Epithelial cell of esophagus (primary cell): Measurements from ENCODE around the gene SLC22A23.

Experiments used
- DNase-seq: peaks from one replicate; pipeline ENCODE4 v3.0.0; 2010; ENCODE audit warnings: low read depth
- H3K4me3 ChIP-seq: 2 replicates; pipeline ENCODE4 v1.5.1; 2011; ENCODE audit warnings: mild to moderate bottlenecking, low read length, control low read depth
- TF ChIP-seq, protein P1 (sequence below): IDR thresholded peaks from 2 replicates; pipeline ENCODE4 v1.5.1; 2011; ENCODE audit warnings: low read depth, mild to moderate bottlenecking, low read length, control low read depth, inconsistent platforms; ENCODE audit not compliant: insufficient read depth; ENCODE audit errors: missing control alignments

SLC22A23 gene

DNA sequence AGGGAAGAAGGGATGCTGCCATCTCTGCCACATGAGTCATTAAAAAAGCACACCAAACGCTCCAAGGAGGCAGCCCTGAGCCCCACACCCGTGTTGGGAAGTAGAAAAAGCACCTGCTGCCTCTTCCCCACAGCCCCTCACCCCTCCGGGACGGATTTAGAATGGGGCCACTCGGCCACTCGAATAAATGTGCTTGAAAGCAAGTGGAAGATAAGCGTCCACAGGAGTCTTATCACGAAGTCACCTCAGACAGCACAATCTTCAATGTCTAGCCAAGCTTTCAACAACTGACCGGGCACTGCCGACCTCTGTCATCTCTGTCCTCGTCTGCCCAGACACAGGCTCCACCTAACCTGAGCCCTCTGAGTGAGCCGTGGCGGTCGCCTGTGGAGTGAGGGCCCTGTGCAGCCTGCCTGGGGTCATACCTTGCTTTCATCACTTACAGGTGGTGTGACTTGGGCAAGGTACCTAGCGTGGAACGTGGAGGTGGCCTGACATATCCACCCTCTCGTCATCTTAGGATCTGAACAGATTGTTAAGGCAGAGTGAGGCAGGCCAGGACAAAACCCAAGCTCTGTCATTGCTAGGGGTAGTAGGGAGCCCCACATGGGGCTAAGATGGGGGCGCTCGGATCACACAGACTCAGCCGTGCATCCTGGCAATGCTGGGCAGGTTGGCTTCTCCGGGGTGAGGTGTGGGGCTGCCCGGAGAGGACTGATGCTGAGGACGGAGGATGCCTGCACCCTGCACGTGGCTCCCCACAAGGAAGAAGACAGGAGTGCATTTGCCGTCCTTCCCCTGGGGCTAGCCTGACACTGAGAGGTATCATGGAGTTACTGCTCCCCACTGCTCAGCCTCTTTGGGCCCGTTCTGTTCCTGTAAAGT, 163.3 kb downstream of the SLC22A23 start:
- DNase-seq, result no peak
- TF ChIP-seq, protein P1, sequence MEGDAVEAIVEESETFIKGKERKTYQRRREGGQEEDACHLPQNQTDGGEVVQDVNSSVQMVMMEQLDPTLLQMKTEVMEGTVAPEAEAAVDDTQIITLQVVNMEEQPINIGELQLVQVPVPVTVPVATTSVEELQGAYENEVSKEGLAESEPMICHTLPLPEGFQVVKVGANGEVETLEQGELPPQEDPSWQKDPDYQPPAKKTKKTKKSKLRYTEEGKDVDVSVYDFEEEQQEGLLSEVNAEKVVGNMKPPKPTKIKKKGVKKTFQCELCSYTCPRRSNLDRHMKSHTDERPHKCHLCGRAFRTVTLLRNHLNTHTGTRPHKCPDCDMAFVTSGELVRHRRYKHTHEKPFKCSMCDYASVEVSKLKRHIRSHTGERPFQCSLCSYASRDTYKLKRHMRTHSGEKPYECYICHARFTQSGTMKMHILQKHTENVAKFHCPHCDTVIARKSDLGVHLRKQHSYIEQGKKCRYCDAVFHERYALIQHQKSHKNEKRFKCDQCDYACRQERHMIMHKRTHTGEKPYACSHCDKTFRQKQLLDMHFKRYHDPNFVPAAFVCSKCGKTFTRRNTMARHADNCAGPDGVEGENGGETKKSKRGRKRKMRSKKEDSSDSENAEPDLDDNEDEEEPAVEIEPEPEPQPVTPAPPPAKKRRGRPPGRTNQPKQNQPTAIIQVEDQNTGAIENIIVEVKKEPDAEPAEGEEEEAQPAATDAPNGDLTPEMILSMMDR, result no peak
- H3K4me3 ChIP-seq, result no peak overlapping the region

DNA sequence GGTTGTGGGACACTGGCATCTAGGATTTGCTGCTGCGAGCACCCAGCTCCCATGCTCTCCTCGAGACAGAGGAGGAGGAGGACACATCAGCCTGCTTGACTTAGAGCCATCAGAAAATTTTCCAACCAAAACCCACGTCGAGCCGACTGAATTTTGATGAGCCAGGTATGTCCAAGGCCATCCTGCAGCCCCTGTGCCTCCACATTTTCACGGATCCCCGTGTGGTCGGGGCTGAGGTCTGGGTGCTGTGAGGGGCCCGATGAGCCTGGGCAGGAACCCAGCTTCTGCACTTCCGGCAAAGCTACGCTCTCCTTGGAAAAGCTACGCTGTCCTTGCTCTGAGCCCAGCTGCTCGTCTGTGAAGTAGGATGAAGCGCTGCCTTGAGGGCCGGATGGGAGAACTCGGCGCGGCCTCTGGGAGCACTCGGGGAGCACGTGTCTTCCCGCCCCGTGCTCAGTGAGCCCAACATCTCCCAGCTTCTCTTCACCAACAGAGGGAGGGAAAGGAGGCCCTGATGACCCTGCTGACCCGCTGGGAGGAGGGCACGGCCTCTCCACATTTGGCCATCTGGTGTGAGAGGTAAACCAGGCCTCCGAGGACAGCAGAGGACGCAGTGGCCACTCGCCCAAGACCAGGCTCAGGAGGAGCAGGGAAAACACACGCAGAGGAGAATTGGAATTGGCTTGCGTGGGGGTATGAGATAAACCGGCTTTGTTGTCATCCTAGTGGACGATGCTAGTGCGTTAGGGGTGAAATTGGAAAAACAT, 164.2 kb downstream of the SLC22A23 start:
- H3K4me3 ChIP-seq, result no peak overlapping the region
- no peak for DNase-seq
- TF ChIP-seq, protein P1, result no peak

DNA sequence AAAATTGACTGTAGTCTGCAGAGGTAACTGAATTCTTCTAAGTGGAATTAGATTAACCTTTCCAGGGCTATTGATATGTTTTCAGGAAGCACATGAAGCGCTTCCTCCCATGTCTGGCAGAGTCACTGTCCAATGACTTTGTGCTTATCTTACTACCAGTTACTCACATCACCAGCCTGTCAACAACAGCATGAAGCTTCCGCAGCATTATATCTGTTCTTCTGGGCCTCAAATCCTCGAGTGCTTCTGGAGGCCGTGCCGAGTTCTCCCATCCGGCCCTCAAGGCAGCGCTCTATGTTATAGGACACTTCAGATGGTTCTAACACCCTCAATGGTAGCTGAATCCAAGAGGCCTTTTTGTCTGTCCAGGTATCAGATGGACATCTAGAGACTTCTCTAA, 164.9 kb downstream of the SLC22A23 start:
- no peak for DNase-seq
- TF ChIP-seq, protein P1, result no peak
- H3K4me3 ChIP-seq, result no peak overlapping the region

DNA sequence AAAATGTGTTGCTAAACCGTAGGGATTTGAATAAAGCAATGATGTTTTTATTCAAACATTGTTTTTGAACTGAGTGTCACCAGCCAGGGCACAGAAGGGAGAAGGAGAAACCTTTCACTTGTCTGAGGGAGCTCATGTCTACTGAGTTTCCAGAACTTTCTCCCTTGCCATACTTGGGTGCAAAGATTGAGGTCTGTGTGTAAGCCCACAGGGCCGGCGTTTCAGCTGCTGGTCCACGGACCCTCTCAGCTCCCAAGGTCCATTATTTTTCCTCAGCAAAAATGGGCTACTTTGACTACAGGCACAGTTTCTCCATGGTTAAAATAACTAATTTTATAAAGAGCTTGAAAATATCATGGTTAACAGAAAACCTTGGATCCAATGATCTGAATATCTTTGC, 165.5 kb downstream of the SLC22A23 start:
- TF ChIP-seq, protein P1, result no peak
- no peak for DNase-seq
- no peak overlapping the region for H3K4me3 ChIP-seq

DNA sequence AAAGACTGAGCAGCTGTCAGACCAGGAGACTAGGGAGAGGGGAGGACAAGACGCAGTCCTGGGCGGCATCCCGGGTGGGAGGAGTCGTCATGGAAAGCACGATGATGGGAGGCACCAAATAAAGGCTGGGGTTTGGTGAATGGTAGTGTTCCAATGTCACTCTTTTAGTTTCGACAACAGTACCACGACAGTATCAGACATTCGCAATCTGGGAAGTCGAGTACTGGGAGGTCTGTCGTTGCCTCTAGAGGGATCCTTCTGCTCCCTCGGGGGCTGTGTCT, 166.0 kb downstream of the SLC22A23 start:
- TF ChIP-seq, protein P1, result no peak
- H3K4me3 ChIP-seq, result no peak overlapping the region
- DNase-seq, result no peak

DNA sequence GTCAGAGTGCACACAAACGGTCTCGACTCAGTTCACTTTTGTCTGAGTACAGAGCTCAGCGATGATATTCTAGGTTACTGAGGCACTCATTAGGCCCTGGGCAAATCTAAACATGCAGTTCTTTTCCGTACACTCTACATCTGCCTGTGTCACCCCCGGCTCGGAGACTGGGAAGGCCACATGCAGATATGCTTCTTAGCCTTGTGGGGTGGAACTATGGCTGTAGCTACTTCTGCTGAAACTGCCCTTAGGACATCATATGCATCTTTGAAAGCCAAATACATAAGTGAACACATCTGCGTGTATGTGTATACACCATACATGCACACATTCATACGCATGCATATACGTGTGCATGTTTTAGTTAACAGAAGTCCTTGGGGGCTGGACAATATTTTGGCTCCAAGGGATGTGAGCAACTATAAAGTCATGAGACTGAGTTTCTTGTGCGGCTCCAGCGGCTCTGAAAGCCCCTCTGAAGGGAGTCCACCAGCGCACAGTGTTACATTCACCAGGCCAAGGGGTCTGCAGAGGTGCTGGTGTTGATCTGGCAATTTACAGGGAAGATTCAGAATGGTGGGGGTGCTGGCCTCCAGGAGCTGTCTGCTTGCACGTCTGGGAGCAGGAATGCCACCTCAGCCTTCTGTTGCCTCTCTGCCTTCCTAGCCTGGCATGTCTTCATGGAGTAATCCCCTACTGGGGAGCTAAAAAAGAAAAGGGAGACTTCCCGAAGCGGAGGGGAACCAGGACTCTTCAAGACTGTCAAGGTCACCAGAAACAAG, 166.5 kb downstream of the SLC22A23 start:
- no peak for DNase-seq
- no peak overlapping the region for H3K4me3 ChIP-seq
- TF ChIP-seq, protein P1, result no peak
